Fibroblast of mammary gland (primary cell): Measurements from ENCODE around the gene TSHZ2.
"Not testable (repeated sequence)": the region's sequence is repeated elsewhere in the genome, so short reads cannot be mapped to it uniquely, and the experiment has no call there.

Source experiments
- DNase-seq: peaks from one replicate; pipeline ENCODE4 v3.0.0-alpha.2; 2010; ENCODE audit warnings: low read depth
- H3K4me3 ChIP-seq: 2 replicates; pipeline ENCODE4 v1.5.1; 2011; ENCODE audit warnings: low read depth, mild to moderate bottlenecking, low read length, moderate library complexity; ENCODE audit not compliant: control insufficient read depth
- TF ChIP-seq, protein P1 (sequence below): conservative IDR thresholded peaks from 2 replicates; pipeline ENCODE4 v1.5.1; 2011; ENCODE audit warnings: low read depth, low read length, inconsistent platforms; ENCODE audit not compliant: control insufficient read depth, insufficient read depth

TSHZ2 gene

DNA sequence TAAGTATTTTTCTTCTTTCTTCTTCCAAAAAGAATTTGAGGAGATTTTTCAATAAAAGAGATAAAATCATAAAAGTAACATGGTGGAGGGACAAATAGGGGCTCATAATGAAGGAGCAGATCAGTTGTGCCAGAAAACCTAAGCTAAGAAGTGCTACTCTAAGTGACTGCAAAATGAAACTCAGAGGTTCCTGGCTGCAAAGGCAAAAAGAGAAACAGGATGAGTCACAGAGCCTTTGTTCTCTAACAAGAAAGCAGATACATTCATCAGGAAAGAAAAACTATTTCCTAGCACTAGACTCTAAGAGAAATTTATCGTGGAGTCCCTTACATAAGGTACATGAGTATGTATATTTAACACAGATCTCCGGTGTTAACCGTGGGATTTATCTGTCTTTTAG is 49.8 kb downstream of the TSHZ2 start:
- DNase-seq: peak; percentile 42
- H3K4me3 ChIP-seq: no peak overlapping the region
- TF ChIP-seq, protein P1, sequence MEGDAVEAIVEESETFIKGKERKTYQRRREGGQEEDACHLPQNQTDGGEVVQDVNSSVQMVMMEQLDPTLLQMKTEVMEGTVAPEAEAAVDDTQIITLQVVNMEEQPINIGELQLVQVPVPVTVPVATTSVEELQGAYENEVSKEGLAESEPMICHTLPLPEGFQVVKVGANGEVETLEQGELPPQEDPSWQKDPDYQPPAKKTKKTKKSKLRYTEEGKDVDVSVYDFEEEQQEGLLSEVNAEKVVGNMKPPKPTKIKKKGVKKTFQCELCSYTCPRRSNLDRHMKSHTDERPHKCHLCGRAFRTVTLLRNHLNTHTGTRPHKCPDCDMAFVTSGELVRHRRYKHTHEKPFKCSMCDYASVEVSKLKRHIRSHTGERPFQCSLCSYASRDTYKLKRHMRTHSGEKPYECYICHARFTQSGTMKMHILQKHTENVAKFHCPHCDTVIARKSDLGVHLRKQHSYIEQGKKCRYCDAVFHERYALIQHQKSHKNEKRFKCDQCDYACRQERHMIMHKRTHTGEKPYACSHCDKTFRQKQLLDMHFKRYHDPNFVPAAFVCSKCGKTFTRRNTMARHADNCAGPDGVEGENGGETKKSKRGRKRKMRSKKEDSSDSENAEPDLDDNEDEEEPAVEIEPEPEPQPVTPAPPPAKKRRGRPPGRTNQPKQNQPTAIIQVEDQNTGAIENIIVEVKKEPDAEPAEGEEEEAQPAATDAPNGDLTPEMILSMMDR: no peak

DNA sequence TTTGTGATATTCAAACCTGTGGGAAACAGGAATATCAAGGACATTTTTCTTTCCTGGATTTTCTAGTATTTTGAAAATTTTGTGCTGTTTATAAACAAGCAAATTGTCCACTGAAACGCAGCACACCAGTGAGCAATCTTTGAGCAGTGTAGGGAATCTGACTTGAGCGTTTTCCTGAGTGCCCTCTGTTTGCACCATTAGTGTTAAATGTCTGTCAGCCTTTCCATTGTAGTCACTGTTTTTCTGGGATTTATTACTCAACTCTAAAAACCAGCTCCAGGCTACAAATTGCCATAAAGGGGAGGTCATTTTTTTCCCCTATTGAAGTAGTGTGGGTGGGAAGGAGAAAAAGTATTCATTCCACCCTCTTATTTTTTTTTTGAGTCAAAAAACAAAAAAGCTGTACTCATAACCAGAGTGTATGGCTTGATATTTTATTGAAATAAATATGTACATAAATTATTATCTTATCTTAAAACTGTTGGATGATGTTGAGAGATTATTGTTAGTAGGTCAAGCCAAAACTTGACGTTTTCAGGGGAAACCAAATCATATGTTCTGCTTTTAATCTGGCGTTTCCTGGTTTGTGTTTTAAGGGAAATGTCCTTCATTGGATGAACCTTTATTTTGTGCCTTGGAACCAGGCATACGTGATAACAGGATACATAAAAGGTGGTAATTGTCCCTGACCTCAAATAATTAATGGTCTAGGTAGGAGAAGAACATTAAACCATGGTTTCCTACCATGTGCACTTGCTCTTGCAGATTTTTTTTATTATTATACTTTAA is 51.8 kb downstream of the TSHZ2 start:
- no peak overlapping the region for H3K4me3 ChIP-seq
- TF ChIP-seq, protein P1: no peak
- DNase-seq: peak; percentile 34

DNA sequence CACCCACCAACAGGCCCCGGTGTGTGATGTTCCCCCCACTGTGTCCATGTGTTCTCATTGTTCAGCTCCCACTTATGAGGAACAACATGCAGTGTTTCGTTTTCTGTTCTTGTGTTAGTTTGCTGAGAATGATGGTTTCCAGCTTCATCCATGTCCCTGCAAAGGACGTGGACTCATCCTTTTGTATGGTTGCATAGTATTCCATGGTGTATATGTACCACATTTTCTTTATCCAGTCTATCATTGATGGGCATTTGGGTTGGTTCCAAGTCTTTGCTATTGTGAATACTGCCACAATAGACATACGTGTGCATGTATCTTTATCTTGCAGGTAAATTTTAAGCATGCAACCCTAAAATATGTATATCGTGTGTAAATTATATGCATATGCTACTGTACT is 52.5 kb downstream of the TSHZ2 start:
- not testable (repeated sequence) for H3K4me3 ChIP-seq, DNase-seq

DNA sequence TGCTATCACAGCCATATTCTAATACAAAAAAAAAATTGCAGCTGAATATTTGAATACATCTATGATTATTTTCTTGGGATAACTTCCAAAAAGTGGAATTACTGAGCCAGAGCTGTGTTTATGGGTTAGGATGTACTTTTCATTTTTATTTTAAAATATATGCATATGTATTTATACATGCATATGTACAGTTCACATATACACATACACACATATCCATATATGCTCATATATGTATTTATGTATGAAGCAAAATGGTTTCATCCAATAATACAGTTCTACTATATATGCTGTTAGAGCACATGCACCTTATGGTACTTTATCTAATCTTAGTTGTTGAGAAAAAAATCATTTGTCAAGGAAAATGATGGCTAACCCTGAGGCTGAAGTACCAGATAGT is 54.9 kb downstream of the TSHZ2 start:
- TF ChIP-seq, protein P1: no peak
- no peak for DNase-seq
- H3K4me3 ChIP-seq: no peak overlapping the region

DNA sequence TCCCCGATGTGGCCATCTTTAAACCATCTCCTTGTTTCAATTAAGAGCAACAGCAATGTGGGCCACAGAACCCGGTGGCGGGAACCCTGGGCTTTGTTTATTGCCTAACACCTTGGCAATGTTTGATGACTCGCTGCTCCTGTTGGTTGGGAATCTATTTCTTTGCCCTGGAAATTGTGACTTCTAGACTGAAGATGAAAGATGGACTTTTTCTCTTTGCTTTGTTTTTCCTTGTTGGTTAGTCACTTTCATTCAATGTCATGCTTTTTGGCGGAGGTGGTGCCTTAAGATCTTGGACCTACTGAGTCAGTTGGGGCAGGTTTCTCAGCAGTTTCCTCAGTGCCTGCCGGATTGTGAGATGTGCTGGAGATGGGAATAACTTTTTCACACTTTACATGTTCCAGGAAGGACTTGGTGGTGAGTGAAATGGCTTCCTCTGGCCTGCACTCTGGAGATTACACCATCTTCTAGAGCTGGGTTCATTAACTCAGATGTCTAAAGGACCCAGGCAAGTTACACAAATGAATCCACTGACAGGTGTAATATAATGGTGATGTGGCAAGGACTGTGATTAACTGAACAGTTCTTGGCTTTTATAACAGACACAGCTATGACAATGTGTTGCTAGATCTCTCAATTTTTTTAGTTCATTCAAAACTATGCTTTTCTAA is 56.3 kb downstream of the TSHZ2 start:
- TF ChIP-seq, protein P1: no peak
- DNase-seq: peak; percentile 74
- H3K4me3 ChIP-seq: no peak overlapping the region

DNA sequence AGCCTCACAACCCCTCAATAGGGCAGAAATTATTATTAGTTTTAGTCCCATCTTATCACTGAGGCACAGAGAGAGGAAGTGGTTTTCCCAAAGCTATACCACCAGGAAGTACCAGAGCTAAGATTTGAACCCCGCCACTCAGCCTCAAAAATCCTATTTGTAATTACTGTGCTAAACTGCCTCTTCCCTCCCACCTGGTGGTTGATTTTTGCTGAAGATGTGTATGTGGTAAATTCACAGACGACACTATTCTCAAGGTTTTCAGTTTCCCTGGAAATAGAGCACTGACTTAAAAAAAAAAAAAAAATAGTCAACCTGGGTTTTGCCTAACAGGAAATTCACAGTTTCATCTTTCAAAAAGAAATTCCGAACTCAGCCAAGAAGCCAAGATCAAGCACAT is 57.9 kb downstream of the TSHZ2 start:
- H3K4me3 ChIP-seq: no peak overlapping the region
- TF ChIP-seq, protein P1: no peak
- no peak for DNase-seq

DNA sequence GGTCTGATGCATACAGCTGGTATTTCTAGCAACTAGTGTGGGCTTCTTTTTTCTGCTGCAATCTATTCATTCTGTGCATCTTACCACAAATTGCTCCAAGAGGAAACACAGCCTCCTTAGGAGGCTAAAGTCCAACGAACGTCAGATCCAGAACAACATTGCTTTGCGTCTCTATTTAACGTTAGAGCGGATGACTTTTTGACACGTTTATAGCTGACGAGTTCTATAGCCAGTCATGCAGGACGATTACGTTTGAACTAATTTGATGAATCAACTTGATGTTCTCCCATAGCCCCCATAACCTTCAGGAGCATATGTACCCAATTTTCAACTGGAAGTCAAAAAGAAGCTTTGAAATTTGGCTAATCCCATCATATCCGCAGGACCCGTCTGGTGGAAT is 59.9 kb downstream of the TSHZ2 start:
- DNase-seq: peak; percentile 97
- TF ChIP-seq, protein P1: no peak
- H3K4me3 ChIP-seq: no peak overlapping the region
